ENCODE measurements around the gene TNFRSF4. TPM values are rescaled to one million over a fixed set of nuclear protein-coding genes. Genes with fewer than 3 reads are reported as not detected.

Gene TNFRSF4
- total RNA-seq, 1 donor from 2014 or later, result 7.7 TPM

GRCh38 chr1:1173793-1174415, 40.0 kb downstream of the TNFRSF4 start, which contains the start of gene TTLL10:
Gene TTLL10, plus strand, starts transcription at chr1:1173880. Its CDS starts 5,336 bp downstream, at chr1:1179216.
- TF ChIP-seq, protein P1, sequence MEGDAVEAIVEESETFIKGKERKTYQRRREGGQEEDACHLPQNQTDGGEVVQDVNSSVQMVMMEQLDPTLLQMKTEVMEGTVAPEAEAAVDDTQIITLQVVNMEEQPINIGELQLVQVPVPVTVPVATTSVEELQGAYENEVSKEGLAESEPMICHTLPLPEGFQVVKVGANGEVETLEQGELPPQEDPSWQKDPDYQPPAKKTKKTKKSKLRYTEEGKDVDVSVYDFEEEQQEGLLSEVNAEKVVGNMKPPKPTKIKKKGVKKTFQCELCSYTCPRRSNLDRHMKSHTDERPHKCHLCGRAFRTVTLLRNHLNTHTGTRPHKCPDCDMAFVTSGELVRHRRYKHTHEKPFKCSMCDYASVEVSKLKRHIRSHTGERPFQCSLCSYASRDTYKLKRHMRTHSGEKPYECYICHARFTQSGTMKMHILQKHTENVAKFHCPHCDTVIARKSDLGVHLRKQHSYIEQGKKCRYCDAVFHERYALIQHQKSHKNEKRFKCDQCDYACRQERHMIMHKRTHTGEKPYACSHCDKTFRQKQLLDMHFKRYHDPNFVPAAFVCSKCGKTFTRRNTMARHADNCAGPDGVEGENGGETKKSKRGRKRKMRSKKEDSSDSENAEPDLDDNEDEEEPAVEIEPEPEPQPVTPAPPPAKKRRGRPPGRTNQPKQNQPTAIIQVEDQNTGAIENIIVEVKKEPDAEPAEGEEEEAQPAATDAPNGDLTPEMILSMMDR (IDR thresholded peaks at IDR 0.05), result no peak
- H3K4me1 ChIP-seq, result no peaks in the 10 kb centered on the region
- H3K9me3 ChIP-seq, result no peaks in the 10 kb centered on the region
- no peaks in the 10 kb centered on the region for H3K36me3 ChIP-seq
- peaks cover 48% of the 10 kb centered on the region for H3K27me3 ChIP-seq
- H3K4me3 ChIP-seq, result no peak within 1 kb of the TSS
- DNase-seq (no peak), ATAC-seq (peak; percentile 3)
- H3K27ac ChIP-seq, result no peak within 1 kb of the TSS
- intact Hi-C loops (cut with DNase I), result no loop called here

GRCh38 chr1:1173061-1173792, 40.7 kb downstream of the TNFRSF4 start:
- Histone ChIP-seq H3K4me3 (no peak overlapping the region), H3K27me3 (peaks cover 51% of the 10 kb centered on the region), H3K9me3 (no peaks in the 10 kb centered on the region), H3K27ac (no peak overlapping the region), H3K4me1 (no peaks in the 10 kb centered on the region), H3K36me3 (no peaks in the 10 kb centered on the region)
- ATAC-seq (no peak), DNase-seq (no peak)
- TF ChIP-seq, protein P1 (IDR thresholded peaks at IDR 0.05), result no peak
- intact Hi-C loops (cut with DNase I), result no loop called here

- Histone ChIP-seq H3K36me3 (no peaks in the 10 kb centered on the region), H3K4me3 (no peak overlapping the region), H3K27ac (no peak overlapping the region), H3K27me3 (peaks cover 51% of the 10 kb centered on the region), H3K4me1 (no peaks in the 10 kb centered on the region), H3K9me3 (no peaks in the 10 kb centered on the region)
- no peak for ATAC-seq
- TF ChIP-seq, protein P1 (IDR thresholded peaks at IDR 0.05), result no peak
- no peak for DNase-seq
- intact Hi-C loops (cut with DNase I), result no loop called here
Measured at GRCh38 chr1:1171546-1172340, 42.2 kb downstream of the TNFRSF4 start.

DNA sequence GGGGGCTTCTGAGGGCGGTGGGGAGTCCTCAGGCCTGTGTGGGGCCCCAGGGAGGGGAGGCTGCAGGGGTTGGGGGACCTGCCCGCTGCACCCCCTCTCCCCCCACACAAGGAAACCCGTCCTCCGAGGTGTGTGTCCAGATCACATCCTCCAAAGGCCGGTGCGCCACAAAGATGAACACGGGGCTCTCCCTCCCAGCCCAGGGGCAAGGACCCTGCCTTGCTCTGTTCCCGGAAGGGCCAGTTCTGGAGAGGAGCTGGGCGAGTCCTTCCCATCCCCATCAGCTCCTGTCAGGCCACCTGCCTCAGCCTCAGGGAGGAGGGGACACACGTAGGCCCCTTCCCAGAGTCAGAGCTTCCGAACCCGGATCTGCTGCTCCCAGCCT, 42.8 kb downstream of the TNFRSF4 start:
- no peak for DNase-seq
- TF ChIP-seq, protein P1 (IDR thresholded peaks at IDR 0.05), result no peak
- no peak overlapping the region for H3K4me3 ChIP-seq
- no peak overlapping the region for H3K27ac ChIP-seq
- peaks cover 51% of the 10 kb centered on the region for H3K27me3 ChIP-seq
- no peaks in the 10 kb centered on the region for H3K36me3 ChIP-seq
- intact Hi-C loops (cut with DNase I), result no loop called here
- H3K4me1 ChIP-seq, result no peaks in the 10 kb centered on the region
- no peak for ATAC-seq
- no peaks in the 10 kb centered on the region for H3K9me3 ChIP-seq

- Histone ChIP-seq H3K9me3 (no peaks in the 10 kb centered on the region), H3K27me3 (peaks cover 51% of the 10 kb centered on the region), H3K4me3 (no peak overlapping the region), H3K36me3 (no peaks in the 10 kb centered on the region), H3K4me1 (peaks cover 2% of the 10 kb centered on the region), H3K27ac (no peak overlapping the region)
- TF ChIP-seq, protein P1 (IDR thresholded peaks at IDR 0.05), result no peak
- no peak for ATAC-seq
- intact Hi-C loops (cut with DNase I), result no loop called here
- no peak for DNase-seq
Measured at GRCh38 chr1:1170215-1171091, 43.5 kb downstream of the TNFRSF4 start.
